ENCODE results near the gene NRIP1.

The NRIP1 gene

DNA sequence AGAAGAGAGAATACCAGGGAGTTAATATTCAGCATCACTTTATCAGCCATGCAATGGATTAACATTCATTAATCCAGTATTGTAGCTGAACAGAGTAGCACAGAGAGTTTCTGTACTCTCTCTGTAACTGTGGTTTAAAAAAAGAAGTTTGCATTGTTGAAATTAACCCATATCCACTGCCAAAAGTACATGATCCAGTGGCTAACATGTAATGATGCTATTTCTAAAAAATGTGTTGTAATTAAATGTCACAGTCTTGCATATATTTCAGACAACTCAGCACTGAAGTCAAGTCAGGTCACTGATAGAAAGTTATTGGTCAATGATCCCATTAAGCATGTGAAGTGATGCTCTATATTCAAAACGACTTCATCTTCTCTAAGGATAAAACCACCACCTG lies 141.3 kb downstream of the NRIP1 start:
- DNase-seq (ENCODE audit: low read depth): no peak
- TF ChIP-seq, protein P1, sequence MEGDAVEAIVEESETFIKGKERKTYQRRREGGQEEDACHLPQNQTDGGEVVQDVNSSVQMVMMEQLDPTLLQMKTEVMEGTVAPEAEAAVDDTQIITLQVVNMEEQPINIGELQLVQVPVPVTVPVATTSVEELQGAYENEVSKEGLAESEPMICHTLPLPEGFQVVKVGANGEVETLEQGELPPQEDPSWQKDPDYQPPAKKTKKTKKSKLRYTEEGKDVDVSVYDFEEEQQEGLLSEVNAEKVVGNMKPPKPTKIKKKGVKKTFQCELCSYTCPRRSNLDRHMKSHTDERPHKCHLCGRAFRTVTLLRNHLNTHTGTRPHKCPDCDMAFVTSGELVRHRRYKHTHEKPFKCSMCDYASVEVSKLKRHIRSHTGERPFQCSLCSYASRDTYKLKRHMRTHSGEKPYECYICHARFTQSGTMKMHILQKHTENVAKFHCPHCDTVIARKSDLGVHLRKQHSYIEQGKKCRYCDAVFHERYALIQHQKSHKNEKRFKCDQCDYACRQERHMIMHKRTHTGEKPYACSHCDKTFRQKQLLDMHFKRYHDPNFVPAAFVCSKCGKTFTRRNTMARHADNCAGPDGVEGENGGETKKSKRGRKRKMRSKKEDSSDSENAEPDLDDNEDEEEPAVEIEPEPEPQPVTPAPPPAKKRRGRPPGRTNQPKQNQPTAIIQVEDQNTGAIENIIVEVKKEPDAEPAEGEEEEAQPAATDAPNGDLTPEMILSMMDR (IDR thresholded peaks at IDR 0.05; ENCODE audit: low read depth, low read length, missing control alignments): no peak
- no peak overlapping the region for H3K4me3 ChIP-seq (ENCODE audit: low read depth, low read length)

DNA sequence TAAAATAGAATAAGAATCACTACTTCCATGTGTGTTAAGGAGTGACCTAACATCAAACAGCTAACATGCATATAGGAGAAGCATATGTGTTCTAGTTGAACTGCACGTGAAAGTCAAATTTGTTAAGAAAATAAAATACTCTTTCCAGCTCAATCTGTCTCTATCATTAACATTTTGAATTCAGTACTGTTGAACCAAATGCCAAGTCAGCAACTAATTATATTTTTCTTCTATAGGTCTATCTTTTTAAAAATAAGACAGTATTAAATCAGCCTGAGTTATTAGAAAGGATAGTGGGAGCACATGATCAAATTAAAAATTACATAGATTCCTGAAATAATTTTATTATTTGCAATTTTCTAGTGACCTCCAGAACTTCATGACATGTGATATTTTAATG lies 141.8 kb downstream of the NRIP1 start:
- DNase-seq (ENCODE audit: low read depth): no peak
- H3K4me3 ChIP-seq (ENCODE audit: low read depth, low read length): no peak overlapping the region
- TF ChIP-seq, protein P1 (IDR thresholded peaks at IDR 0.05; ENCODE audit: low read depth, low read length, missing control alignments): no peak

DNA sequence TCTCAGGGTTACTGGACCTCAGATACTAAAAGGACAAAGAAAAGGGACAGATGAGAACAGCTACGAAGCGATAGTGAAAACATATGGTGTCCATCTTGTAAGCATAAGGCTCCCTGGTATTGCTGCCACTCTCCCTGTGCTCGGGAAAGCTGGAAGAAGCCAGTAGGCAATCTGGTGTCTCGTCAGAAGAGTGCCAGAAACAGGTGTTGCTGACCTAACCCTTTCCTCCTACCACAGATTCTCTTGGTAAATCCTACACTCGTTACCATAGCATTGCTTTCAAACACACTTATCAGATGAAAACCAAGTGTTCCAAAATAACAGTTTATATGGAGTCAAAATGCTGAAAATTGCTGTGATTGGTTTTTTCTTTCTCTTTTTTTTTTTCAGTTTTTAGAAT lies 146.3 kb downstream of the NRIP1 start:
- no peak overlapping the region for H3K4me3 ChIP-seq (ENCODE audit: low read depth, low read length)
- no peak for DNase-seq (ENCODE audit: low read depth)

DNA sequence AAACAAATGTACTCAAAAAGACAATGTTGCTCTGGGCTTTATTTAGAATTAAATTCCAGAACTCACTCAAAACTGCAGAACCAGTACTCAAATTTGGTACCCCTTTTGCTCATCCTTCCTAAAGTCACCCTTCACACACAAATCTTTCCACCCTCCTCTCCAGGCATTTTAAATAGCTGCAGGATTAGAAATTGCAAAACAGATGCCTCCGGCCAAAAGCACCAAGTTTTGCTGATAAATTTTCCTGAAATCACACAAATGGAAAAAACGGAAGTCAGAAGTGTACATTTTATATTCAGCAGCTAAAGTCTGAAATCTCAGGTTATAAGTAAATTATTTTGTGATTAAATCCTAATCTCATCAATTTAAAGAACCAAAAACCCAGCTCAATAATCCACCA lies 147.0 kb downstream of the NRIP1 start:
- TF ChIP-seq, protein P1 (IDR thresholded peaks at IDR 0.05; ENCODE audit: low read depth, low read length, missing control alignments): no peak
- DNase-seq (ENCODE audit: low read depth): no peak
- H3K4me3 ChIP-seq (ENCODE audit: low read depth, low read length): no peak overlapping the region

More for the DNA sequence above, 146.3 kb downstream of the NRIP1 start:
- TF ChIP-seq, protein P1 (IDR thresholded peaks at IDR 0.05; ENCODE audit: low read depth, low read length, missing control alignments): no peak

DNA sequence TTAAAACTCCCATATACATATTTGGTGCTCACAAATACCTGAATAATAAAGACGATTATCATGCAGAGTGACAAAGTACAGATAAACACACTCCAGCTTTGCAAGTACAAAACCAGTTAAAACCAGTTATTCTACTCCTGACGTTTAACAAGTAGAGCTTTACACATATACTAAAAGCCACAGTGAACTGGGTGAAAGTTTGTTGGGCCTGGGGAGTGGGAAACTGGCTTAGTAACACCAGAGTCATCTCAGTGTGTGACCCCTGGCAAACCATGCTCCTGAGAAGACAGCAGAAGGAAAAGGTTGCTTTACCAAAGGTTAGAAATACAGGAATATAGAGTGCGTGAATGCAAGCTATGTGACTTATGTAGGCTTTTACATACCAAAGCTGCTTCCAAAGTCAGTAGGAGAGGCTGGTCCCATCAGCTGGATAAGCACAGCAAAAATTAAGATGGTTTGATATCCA lies 148.1 kb downstream of the NRIP1 start:
- H3K4me3 ChIP-seq (ENCODE audit: low read depth, low read length): no peak overlapping the region
- TF ChIP-seq, protein P1 (IDR thresholded peaks at IDR 0.05; ENCODE audit: low read depth, low read length, missing control alignments): no peak
- no peak for DNase-seq (ENCODE audit: low read depth)

DNA sequence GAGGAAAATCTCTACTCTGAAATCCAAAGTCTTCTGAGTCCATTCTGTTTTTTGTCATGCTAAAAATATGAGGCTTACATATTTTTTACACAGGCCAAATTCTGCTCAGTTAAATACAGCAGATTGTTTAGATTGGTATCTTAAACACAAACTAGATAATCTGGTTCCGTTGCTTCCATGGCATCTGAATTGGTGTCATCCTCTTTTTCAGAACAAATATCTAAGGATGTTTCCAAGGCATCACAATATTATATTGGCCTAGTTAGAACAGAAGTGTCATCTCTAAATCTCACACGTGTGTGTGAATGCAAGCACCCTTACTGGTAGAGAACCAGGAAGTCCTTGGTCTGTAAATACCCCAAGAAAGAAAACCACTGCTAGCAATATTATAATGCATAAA lies 151.2 kb downstream of the NRIP1 start:
- TF ChIP-seq, protein P1 (IDR thresholded peaks at IDR 0.05; ENCODE audit: low read depth, low read length, missing control alignments): no peak
- no peak for DNase-seq (ENCODE audit: low read depth)
- H3K4me3 ChIP-seq (ENCODE audit: low read depth, low read length): no peak overlapping the region

DNA sequence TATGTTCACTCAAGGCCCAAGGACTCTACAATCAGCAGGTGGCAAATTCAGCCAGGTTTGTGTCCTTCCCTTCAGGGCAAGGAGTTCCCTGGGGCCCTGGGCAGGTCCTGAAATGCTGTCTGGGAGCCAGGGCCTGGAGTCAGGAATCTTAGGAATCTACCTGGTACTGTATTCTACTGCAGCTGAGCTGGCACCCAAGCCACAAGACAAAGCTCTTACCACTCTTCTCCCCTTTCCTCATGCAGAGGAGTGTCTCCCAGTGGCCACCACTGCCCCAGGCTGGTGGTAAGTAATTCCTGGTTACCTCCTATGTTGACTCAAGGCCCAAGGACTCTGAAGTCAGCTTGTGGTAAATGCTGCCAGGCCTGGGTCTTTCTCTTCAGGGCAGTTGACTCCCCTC lies 153.4 kb downstream of the NRIP1 start:
- TF ChIP-seq, protein P1 (IDR thresholded peaks at IDR 0.05; ENCODE audit: low read depth, low read length, missing control alignments): no peak
- DNase-seq (ENCODE audit: low read depth): no peak
- H3K4me3 ChIP-seq (ENCODE audit: low read depth, low read length): no peak overlapping the region
